Endothelial cell of umbilical vein (primary cell): ENCODE results near the gene GPR107. TPM values are rescaled to one million over a fixed set of nuclear protein-coding genes. Genes with fewer than 3 reads are reported as not detected.

Source experiments
- BruUV-seq: library from RNA; stranded (reverse); fragments of 400-500 nt; replicated peaks from 2 replicates; lab custom pipeline; 2021; lab: Mats Ljungman, UMichigan
- CTCF ChIA-PET: fragments of 300-600, 350-600 bp; sonication (Branson Sonifier 250); formaldehyde crosslinking; loops from one replicate; lab custom pipeline; 2021; ENCODE audit warnings: antibody characterized with exemption, inconsistent platforms; lab: Charles Lee
- POLR2A ChIA-PET: fragments of 300-600, 350-600 bp; sonication (Branson Sonifier 250); formaldehyde crosslinking; loops from one replicate; lab custom pipeline; 2021; ENCODE audit warnings: antibody characterized with exemption, inconsistent platforms; lab: Charles Lee
- DNase-seq: peaks from one replicate; pipeline ENCODE4 v3.0.0-alpha.2; 2011; ENCODE audit warnings: low read depth, low spot score
- FAIRE-seq: peaks from 2 replicates; lab custom pipeline; 2011; peaks lifted over from hg19 to GRCh38; lab: Jason Lieb, UNC
- H2AFZ ChIP-seq: 2 replicates; pipeline ENCODE4 v1.6.0; 2012; ENCODE audit warnings: low read depth, low read length, control low read depth, inconsistent platforms
- H3K27ac ChIP-seq: 2 replicates; pipeline ENCODE4 v1.5.1; 2011; ENCODE audit warnings: low read depth, mild to moderate bottlenecking, control low read depth, low read length, moderate library complexity; ENCODE audit not compliant: insufficient read depth
- H3K27me3 ChIP-seq, 2 experiments: 2 replicates each; pipeline versions ENCODE4 v1.6.0 to v1.6.1; 2011; ENCODE audit warnings: low read length in 2 of 2, mixed read lengths in 1 of 2; ENCODE audit not compliant: control insufficient read depth in 2 of 2, insufficient read depth in 2 of 2
- H3K36me3 ChIP-seq, 2 experiments: 2 replicates in 1 of 2; 3 replicates in 1 of 2; pipeline ENCODE4 v1.5.1; 2011; ENCODE audit warnings: low read length in 2 of 2, mild to moderate bottlenecking in 1 of 2, moderate library complexity in 1 of 2; ENCODE audit not compliant: control insufficient read depth in 2 of 2, insufficient read depth in 2 of 2; ENCODE audit errors: extremely low read depth in 1 of 2
- H3K4me1 ChIP-seq: 3 replicates; pipeline ENCODE4 v1.5.1; 2011; ENCODE audit warnings: mild to moderate bottlenecking, low read length; ENCODE audit not compliant: control insufficient read depth, insufficient read depth; ENCODE audit errors: extremely low read depth
- H3K4me2 ChIP-seq: 2 replicates; pipeline ENCODE4 v1.6.1; 2011; ENCODE audit warnings: low read length, control low read depth, mixed read lengths; ENCODE audit not compliant: insufficient read depth
- H3K4me3 ChIP-seq, 3 experiments: fragments of 200-600 bp in 1 of 3; sonication (generic), shearing (Covaris generic) in 1 of 3; replicated peaks in 1 of 3; 2 replicates each; pipeline ENCODE4 v1.5.1; 2011 to 2016; ENCODE audit warnings: control low read depth in 3 of 3, low read length in 3 of 3, mild to moderate bottlenecking in 2 of 3, inconsistent platforms in 1 of 3, low read depth in 1 of 3, moderate library complexity in 1 of 3; ENCODE audit not compliant: insufficient read depth in 1 of 3
- H3K79me2 ChIP-seq: 2 replicates; pipeline ENCODE4 v1.6.0; 2012; ENCODE audit warnings: low read length, inconsistent platforms; ENCODE audit not compliant: control insufficient read depth, insufficient read depth
- H3K9ac ChIP-seq: replicated peaks from 2 replicates; pipeline ENCODE3; 2011; ENCODE audit warnings: low read length, control low read depth; ENCODE audit not compliant: insufficient read depth; ENCODE audit errors: extremely low read depth
- H3K9me1 ChIP-seq: replicated peaks from 3 replicates; pipeline ENCODE4 v1.6.0; 2011; ENCODE audit warnings: mild to moderate bottlenecking, low read length; ENCODE audit not compliant: control insufficient read depth, insufficient read depth; ENCODE audit errors: extremely low read depth
- H3K9me3 ChIP-seq: replicated peaks from 2 replicates; pipeline ENCODE4 v1.5.1; 2012; ENCODE audit warnings: low read length, inconsistent platforms; ENCODE audit not compliant: control insufficient read depth, insufficient read depth
- H4K20me1 ChIP-seq: replicated peaks from 2 replicates; pipeline ENCODE3; 2011; ENCODE audit warnings: mild to moderate bottlenecking, low read length; ENCODE audit not compliant: control insufficient read depth, insufficient read depth; ENCODE audit errors: extremely low read depth
- EZH2 ChIP-seq: IDR thresholded peaks from 2 replicates; pipeline ENCODE4 v1.6.1; 2012; ENCODE audit warnings: borderline replicate concordance, low read depth, mild to moderate bottlenecking, moderate library complexity, low read length, inconsistent platforms; ENCODE audit not compliant: severe bottlenecking
- FOS ChIP-seq: IDR thresholded peaks from 2 replicates; pipeline ENCODE4 v1.6.1; 2011; ENCODE audit warnings: mild to moderate bottlenecking, low read length, moderate library complexity, borderline replicate concordance; ENCODE audit not compliant: insufficient read depth
- JUN ChIP-seq: IDR thresholded peaks from 2 replicates; pipeline ENCODE4 v1.6.1; 2011; ENCODE audit warnings: borderline replicate concordance, low read depth; ENCODE audit not compliant: insufficient read length, insufficient read depth
- MAX ChIP-seq: IDR thresholded peaks from 2 replicates; pipeline ENCODE4 v1.6.1; 2011; ENCODE audit not compliant: insufficient read depth, insufficient read length
- dilution Hi-C: fragments of 300-500 bp; cut with MboI; formaldehyde crosslinking; loops from one replicate; pipeline ENCODE4 v1.15.0; 2019; ENCODE audit warnings: low sequenced_read_pairs; ENCODE audit not compliant: extremely low pct_ligation_motif_present
- intact Hi-C: fragments of 100-400 bp; cut with micrococcal nuclease; formaldehyde crosslinking; loops from one replicate; pipeline ENCODE4 v1.10.0; 2022
- polyA plus RNA-seq, 4 experiments: library from polyadenylated mRNA; depleted of rRNA in 3 of 4; stranded (reverse) in 3 of 4; unstranded in 1 of 4; fragments of >200 nt; gene quantifications; 2 replicates each; pipeline versions ENCODE4 v1.2.1 to v1.2.3, GENCODE V29; 2011 to 2012; ENCODE audit warnings: missing spikeins in 1 of 4
- total RNA-seq: library from RNA; stranded (reverse); gene quantifications from 2 replicates; pipeline ENCODE4 v1.2.3, GENCODE V29; 2021

The GPR107 gene
- total and polyA plus RNA-seq, 2 donors (not counting 3 experiments of a cell fraction or from before 2014, with no cell fraction given), result 27.2 to 38.9 TPM

- BruUV-seq, result no TSS peak
- H3K4me3 ChIP-seq, result no peak overlapping the region
- TF ChIP-seq EZH2 (no peak), JUN (no peak)
- H3K4me2 ChIP-seq, result no peak overlapping the region
- no peaks in the 10 kb centered on the region for H4K20me1 ChIP-seq
- DNase-seq, result no peak
- H3K9me3 ChIP-seq, result no peaks in the 10 kb centered on the region
- peaks cover 6 to 15% of the 10 kb centered on the region in 2 experiments for H3K36me3 ChIP-seq
- dilution Hi-C loops (no loop called here), intact Hi-C loops (no loop called here)
- no peaks in the 10 kb centered on the region for H3K79me2 ChIP-seq
- CTCF ChIA-PET, result no interaction called here
- no peak overlapping the region for H3K27ac ChIP-seq
- H3K9me1 ChIP-seq, result no peaks in the 10 kb centered on the region
- POLR2A ChIA-PET, result no interaction called here
- no peaks in the 10 kb centered on the region for H3K27me3 ChIP-seq
- H2AFZ ChIP-seq, result no peak overlapping the region
- H3K4me1 ChIP-seq, result peaks cover 9% of the 10 kb centered on the region
- no peak for FAIRE-seq
- no peak overlapping the region for H3K9ac ChIP-seq
Measured at GRCh38 chr9:130119519-130120298, 66.0 kb downstream of the GPR107 start.

- BruUV-seq, result no TSS peak
Measured at GRCh38 chr9:130120299-130120587, 66.5 kb downstream of the GPR107 start.

More at GRCh38 chr9:130120299-130120587, 66.5 kb downstream of the GPR107 start:
- H2AFZ ChIP-seq, result no peak overlapping the region
- H3K36me3 ChIP-seq, result peaks cover 6 to 17% of the 10 kb centered on the region in 2 experiments
- dilution Hi-C loops, result no loop called here
- H3K79me2 ChIP-seq, result no peaks in the 10 kb centered on the region
- H3K9me3 ChIP-seq, result no peaks in the 10 kb centered on the region
- FAIRE-seq (no peak), DNase-seq (no peak)
- H3K4me1 ChIP-seq, result peaks cover 9% of the 10 kb centered on the region
- TF ChIP-seq FOS (no peak), MAX (no peak)
- no peak overlapping the region for H3K9ac ChIP-seq
- POLR2A ChIA-PET, result no interaction called here
- CTCF ChIA-PET, result no interaction called here
- no peaks in the 10 kb centered on the region for H3K27me3 ChIP-seq
- H3K27ac ChIP-seq, result no peak overlapping the region
- H3K4me3 ChIP-seq, result no peak overlapping the region
- H4K20me1 ChIP-seq, result no peaks in the 10 kb centered on the region
- intact Hi-C loops, result no loop called here
- H3K9me1 ChIP-seq, result no peaks in the 10 kb centered on the region
- H3K4me2 ChIP-seq, result no peak overlapping the region
